Stimulated activated CD4-positive, alpha-beta T cell treated with anti-CD3 and anti-CD28 coated beads, Interleukin-2, amount 100 ng/mL, for 24 hours (primary cell): ENCODE measurements around the gene FCRL2.
"Not testable (repeated sequence)": the region's sequence is repeated elsewhere in the genome, so short reads cannot be mapped to it uniquely, and the experiment has no call there.

Experiments used
- DNase-seq, 2 donors: peaks; one replicate each; pipeline ENCODE4 v3.0.0-alpha.2; 2020

Gene FCRL2

GRCh38 chr1:157751283-157751682, 25.6 kb downstream of the FCRL2 start:
- no peak for DNase-seq

DNA sequence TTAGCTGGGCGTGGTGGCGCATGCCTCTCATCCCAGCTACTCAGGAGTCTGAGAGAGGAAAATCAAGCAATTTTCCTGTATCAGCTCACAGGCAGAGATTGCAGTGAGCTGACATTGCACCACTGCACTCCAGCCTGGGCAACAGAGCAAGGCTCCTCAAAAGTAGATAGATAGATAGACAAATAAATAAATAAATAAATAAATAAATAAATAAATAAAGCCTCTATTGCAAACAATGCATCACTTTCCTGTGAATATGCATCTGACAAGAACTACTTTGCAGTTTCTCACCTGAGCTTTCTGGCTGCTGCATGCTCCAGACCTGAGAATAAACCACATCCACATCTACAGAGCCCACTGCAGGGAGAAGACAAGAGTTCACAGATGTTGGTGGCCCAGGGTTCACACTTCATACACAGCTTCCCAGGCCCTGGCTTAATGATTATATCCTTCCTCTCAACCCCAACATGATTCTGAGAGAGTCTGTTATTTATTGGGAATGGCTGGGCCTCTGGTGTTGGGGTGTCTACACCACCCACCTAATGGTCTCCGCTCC, 28.6 kb downstream of the FCRL2 start:
- no peak for DNase-seq

GRCh38 chr1:157739229-157739901, 37.6 kb downstream of the FCRL2 start:
- no peak for DNase-seq

- not testable (repeated sequence) for DNase-seq
Observed at GRCh38 chr1:157735991-157736390, 40.9 kb downstream of the FCRL2 start.

DNA sequence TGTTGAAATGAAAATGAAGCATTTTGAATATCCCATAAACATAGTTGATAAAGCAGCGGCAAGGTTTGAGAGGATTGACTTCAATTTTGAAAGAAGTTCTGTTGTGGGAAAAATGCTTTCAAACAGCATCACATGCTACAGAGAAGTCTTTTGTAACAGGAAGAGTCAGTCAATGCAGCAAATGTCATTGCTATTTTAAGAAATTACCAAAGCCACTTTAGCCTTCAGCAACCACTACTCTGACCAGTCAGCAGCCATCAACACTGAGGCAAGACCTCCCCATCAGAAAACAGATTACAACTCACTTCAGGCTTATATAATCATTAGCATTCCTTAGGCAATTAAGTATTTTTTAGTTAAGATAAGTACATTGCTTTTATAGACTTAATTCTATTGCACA, 42.6 kb downstream of the FCRL2 start:
- no peak for DNase-seq

- DNase-seq = no peak
Observed at GRCh38 chr1:157732755-157733154, 44.2 kb downstream of the FCRL2 start.

GRCh38 chr1:157725221-157725577, 51.7 kb downstream of the FCRL2 start:
- DNase-seq = no peak

DNA sequence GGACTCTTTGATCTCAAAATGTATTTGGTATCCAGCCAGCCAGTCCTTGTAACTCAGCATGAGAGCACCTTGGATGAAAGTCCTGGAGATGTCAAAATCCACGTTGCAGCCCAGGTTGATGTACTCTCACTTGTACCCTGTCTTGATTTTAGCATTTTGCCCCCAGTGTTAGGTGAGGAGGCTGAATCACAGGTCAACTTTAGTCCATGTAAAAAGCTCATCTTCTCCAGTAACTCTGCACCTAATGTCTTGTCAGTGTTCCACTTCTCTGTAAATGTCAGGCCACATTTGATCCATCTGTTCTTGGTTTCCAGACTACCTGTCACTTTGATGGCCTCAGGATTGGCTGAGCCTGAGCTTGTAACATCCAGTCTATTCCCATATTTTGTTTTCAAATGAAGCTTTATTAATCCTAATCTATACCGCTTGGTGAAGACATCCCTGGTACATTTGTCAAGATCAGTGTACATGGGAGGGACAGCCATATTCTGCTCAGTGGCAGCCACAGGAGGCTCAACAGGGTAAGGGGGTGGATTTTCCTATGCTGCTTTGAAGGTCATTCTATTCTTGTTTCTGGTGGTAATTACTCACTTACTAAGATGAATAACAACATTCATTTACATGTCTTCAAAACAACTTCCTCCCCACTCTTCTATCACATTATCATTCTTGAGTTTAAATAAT, 52.3 kb downstream of the FCRL2 start:
- no peak for DNase-seq

DNA sequence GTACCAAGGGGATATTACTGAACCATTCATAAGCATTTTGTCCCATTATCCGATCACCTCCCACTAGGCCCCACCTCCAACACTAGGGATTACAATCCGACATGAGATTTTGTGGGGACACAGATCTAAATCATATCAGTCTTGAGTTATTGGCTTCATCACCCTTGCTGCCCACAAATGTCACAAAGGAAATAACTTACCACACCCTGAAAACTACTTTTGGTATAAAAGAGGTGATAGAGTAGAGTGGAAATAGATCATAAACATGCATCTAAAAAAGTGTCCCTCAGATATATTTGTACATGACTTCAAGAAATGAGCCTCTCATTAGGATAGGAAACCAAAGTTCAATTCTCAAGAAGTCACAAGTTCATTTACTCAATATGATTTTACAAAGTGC, 53.8 kb downstream of the FCRL2 start:
- DNase-seq = no peak

DNA sequence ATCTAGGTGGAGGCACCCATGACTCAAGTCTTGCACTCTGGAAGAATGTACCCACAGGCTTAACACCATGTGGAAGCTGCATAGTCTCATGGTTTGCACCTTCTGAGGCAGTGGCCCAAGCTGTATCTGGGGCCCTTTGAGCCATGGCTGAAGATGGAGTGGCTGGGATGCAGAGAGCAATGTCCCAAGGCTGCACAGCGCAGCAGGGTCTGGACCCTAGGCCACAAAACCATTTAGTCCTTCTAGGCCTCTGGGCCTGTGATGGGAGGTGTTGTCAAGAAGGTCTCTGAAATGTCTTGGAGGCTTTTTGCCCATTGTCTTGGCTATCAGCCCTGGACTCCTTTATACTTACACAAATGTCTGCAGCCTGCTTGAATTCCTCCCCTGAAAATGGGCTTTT, 54.9 kb downstream of the FCRL2 start:
- no peak for DNase-seq

DNA sequence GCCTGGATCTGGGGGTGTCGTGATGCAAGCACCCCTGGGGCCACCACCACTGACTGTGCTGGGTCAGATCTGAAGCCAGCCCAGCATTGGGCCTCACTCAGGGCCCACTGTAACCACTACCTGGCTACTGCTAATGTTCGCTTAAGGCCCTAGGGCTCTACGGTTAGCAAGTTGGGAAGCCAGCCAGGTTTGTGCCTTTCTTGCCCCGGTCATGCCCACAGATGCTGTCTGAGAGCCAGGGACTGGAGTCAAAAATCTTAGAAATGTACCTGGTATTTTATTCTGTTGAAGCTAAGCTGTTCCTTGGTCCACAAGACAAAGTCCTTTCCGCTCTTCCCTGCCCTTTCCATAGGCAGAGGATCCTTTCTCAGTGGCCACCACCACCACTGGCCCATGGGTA, 61.2 kb downstream of the FCRL2 start:
- no peak for DNase-seq

GRCh38 chr1:157711802-157712201, 65.1 kb downstream of the FCRL2 start:
- no peak for DNase-seq

GRCh38 chr1:157704878-157705277, 72.1 kb downstream of the FCRL2 start:
- DNase-seq = no peak

GRCh38 chr1:157703981-157704380, 73.0 kb downstream of the FCRL2 start:
- no peak for DNase-seq

DNA sequence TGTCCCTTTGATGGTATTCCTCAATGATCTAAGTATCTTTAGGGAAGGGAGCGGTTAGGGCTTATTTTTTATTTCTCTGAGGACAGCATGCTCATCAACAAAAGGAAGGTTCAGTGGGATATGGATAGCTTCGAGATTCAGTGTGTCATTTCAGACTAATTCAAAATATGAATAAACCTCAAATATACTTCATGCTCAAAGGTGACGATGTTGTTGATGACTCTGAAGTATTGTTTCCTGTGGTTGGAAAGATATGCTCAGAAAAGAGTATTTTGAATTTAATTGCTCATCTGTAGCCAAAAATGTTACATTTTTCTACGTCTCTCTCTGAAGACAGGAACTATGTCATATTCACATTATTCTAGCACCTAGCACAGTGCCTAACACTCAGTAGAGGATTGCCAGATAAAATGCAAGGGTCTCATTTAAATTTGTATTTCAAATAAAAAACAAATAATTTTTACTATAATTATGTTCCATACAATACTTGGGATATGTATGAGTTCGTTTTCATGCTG, 74.6 kb downstream of the FCRL2 start:
- no peak for DNase-seq

DNA sequence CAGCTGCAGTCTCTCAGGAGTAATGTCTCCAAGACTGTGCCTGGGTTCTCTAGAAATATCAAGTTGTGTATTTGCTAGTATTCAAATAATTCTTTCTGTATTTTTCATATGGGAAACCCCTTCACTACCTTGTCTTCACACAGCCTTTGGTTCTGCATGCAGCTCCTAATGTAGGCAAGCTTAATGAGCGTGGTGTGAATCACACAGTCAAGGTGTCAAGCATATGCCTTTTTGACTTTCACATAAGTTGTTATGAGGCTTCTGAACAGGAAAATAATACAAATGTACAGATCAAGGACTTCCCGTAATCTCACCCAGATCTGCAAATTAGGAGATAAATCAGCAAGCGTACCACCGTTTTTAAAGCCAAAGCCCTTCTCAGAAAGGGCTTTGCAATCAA, 76.2 kb downstream of the FCRL2 start, which contains the start of gene FCRL3:
Gene FCRL3, minus strand, starts transcription at position 38 of the 400 bp plus-strand sequence. CDS start 280 bp downstream, outside the sequence.
- DNase-seq = no peak

DNA sequence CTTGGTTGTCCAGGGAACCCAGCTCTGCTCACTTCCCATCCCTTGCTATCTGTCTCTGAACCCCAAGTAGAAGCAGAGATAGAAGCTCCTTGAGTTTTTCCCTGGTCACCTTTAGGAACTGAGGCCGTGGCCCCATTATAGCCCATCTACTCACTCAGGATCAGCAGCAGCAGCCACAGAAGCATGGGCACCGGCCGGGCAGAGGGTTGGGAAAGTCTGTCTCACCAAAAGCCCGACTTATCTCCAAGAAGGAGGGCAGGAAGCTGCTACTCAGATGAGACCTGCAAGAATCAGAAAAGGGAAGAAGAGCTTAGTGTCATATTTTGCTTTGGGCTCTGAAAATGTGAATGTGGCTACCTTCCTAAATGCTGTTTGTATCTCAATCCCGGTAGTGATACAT, 76.6 kb downstream of the FCRL2 start:
- DNase-seq = no peak

GRCh38 chr1:157697781-157698569, 79.0 kb downstream of the FCRL2 start:
- DNase-seq = no peak

DNA sequence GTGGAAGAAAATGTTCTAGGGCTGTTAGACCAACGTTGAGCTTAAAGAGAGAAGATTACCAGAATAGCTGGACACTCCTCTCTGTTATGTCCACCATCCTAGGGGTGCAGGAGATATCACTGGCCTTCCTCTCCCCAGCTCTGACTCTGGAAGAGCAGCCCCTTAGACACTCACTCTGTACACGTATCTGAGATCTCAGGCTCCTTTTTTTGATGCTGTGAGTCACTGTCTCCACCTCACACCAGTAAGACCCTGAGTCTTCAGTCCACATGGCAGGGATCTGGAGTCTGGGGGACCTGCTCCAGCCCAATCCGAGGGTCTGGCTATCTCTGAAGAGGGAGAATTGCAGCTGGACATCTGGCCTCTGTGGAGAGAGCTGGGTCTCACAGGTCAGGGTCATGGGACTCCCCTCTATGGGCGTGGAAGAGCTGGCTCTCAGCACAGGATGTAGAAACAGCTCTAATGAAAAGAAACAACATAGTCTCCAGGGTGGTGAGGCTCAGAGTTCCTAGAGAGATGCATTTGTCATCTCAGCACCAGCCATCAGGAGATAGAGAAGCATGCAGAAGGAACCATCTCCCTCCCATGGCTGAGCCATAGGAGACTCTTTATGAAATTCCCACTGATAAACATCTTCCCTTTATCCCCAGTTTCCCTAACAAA, 79.8 kb downstream of the FCRL2 start:
- DNase-seq = no peak
